H1 (cell line): ENCODE results near the gene DNAJC10. TPM values are rescaled to one million over a fixed set of nuclear protein-coding genes. Genes with fewer than 3 reads are reported as not detected.

Source experiments
- CTCF ChIA-PET: fragments of 300-600 bp; sonication (Branson Sonifier 250); formaldehyde crosslinking; loops from one replicate; lab custom pipeline; 2021; ENCODE audit not compliant: partially characterized antibody; lab: Charles Lee
- POLR2A ChIA-PET: fragments of 300-600 bp; sonication (Branson Sonifier 250); formaldehyde crosslinking; loops from one replicate; lab custom pipeline; 2021; ENCODE audit warnings: inconsistent platforms; ENCODE audit not compliant: partially characterized antibody; lab: Charles Lee
- DNase-seq, 2 experiments: peaks; one replicate each; pipeline versions ENCODE4 v3.0.0 to v3.0.0-alpha.2; 2010 to 2022; ENCODE audit warnings: low spot score in 2 of 2, low read depth in 1 of 2, mixed read lengths in 1 of 2
- FAIRE-seq: peaks from 2 replicates; lab custom pipeline; 2011; peaks lifted over from hg19 to GRCh38; lab: Jason Lieb, UNC
- H2AFZ ChIP-seq: 2 replicates; pipeline ENCODE4 v1.8.1; 2012; ENCODE audit warnings: low read length, inconsistent platforms
- H2AK5ac ChIP-seq: 2 replicates; pipeline ENCODE4 v1.6.1; 2013; ENCODE audit warnings: low read depth, low read length
- H2BK120ac ChIP-seq: replicated peaks from 2 replicates; pipeline ENCODE3; 2013; ENCODE audit warnings: low read depth, low read length, inconsistent platforms
- H2BK12ac ChIP-seq: 2 replicates; pipeline ENCODE4 v1.6.1; 2013; ENCODE audit warnings: low read depth, low read length
- H2BK15ac ChIP-seq: 2 replicates; pipeline ENCODE4 v1.6.1; 2013; ENCODE audit warnings: low read length
- H2BK20ac ChIP-seq: 2 replicates; pipeline ENCODE4 v1.6.1; 2013; ENCODE audit warnings: low read length
- H2BK5ac ChIP-seq: 2 replicates; pipeline ENCODE4 v1.6.1; 2013; ENCODE audit warnings: low read depth, low read length
- H3K14ac ChIP-seq: 2 replicates; pipeline ENCODE4 v1.6.1; 2013; ENCODE audit warnings: inconsistent platforms; ENCODE audit not compliant: insufficient read length
- H3K18ac ChIP-seq: 2 replicates; pipeline ENCODE4 v1.6.1; 2013; ENCODE audit warnings: low read length; ENCODE audit errors: extremely low read depth
- H3K23ac ChIP-seq: 2 replicates; pipeline ENCODE4 v1.6.1; 2013; ENCODE audit warnings: inconsistent platforms; ENCODE audit not compliant: insufficient read length
- H3K23me2 ChIP-seq: 2 replicates; pipeline ENCODE4 v1.6.1; 2013; ENCODE audit warnings: low read depth, low read length
- H3K27ac ChIP-seq: 2 replicates; pipeline ENCODE4 v1.6.1; 2011; ENCODE audit warnings: low read depth, low read length, inconsistent platforms
- H3K27me3 ChIP-seq, 4 experiments: replicated peaks in 1 of 4; 1 replicate in 1 of 4; 2 replicates in 3 of 4; pipeline versions ENCODE4 v1.6.1 to v1.8.1; 2011 to 2013; ENCODE audit warnings: low read length in 3 of 4, mild to moderate bottlenecking in 3 of 4, inconsistent platforms in 2 of 4, mixed read lengths in 2 of 4, moderate library complexity in 1 of 4; ENCODE audit not compliant: control insufficient read depth in 3 of 4, insufficient read depth in 3 of 4; ENCODE audit errors: extremely low read depth in 1 of 4
- H3K36me3 ChIP-seq, 4 experiments: 2 replicates each; pipeline versions ENCODE4 v1.6.1 to v1.8.1; 2011 to 2013; ENCODE audit warnings: mild to moderate bottlenecking in 4 of 4, low read length in 3 of 4, moderate library complexity in 2 of 4, control low read depth in 1 of 4, inconsistent platforms in 1 of 4; ENCODE audit not compliant: insufficient read depth in 4 of 4, control insufficient read depth in 2 of 4
- H3K4ac ChIP-seq: replicated peaks from 2 replicates; pipeline ENCODE3; 2013; ENCODE audit warnings: low read length, low read depth, mixed read lengths, inconsistent platforms; ENCODE audit not compliant: insufficient read length
- H3K4me1 ChIP-seq, 4 experiments: replicated peaks in 1 of 4; 1 replicate in 1 of 4; 2 replicates in 3 of 4; pipeline versions ENCODE4 v1.6.1 to v1.8.1; 2011 to 2013; ENCODE audit warnings: low read length in 3 of 4, inconsistent platforms in 2 of 4, mixed read lengths in 1 of 4; ENCODE audit not compliant: insufficient read depth in 4 of 4, control insufficient read depth in 3 of 4
- H3K4me2 ChIP-seq, 2 experiments: 2 replicates each; pipeline versions ENCODE4 v1.6.1 to v1.8.1; 2011 to 2013; ENCODE audit warnings: low read depth in 2 of 2, low read length in 2 of 2, control low read depth in 1 of 2, inconsistent platforms in 1 of 2, mild to moderate bottlenecking in 1 of 2; ENCODE audit not compliant: insufficient read depth in 1 of 2
- H3K4me3 ChIP-seq, 4 experiments: fragments of 200-600, 300-600 bp in 1 of 4; sonication (generic), shearing (Covaris generic), sonication (Bioruptor Twin) in 1 of 4; 2 replicates each; pipeline versions ENCODE4 v1.5.1 to v1.8.1; 2011 to 2016; ENCODE audit warnings: low read length in 4 of 4, low read depth in 3 of 4, control low read depth in 2 of 4, inconsistent platforms in 2 of 4, mild to moderate bottlenecking in 2 of 4, mixed read lengths in 1 of 4, moderate library complexity in 1 of 4; ENCODE audit not compliant: insufficient read depth in 2 of 4; ENCODE audit errors: extremely low read depth in 1 of 4
- H3K56ac ChIP-seq: replicated peaks from 2 replicates; pipeline ENCODE3; 2013; ENCODE audit warnings: low read depth, mild to moderate bottlenecking, mixed read lengths, low read length, inconsistent platforms; ENCODE audit not compliant: insufficient read length
- H3K79me1 ChIP-seq: 2 replicates; pipeline ENCODE4 v1.6.1; 2013; ENCODE audit warnings: low read depth, low read length, control low read depth
- H3K79me2 ChIP-seq, 2 experiments: 2 replicates each; pipeline versions ENCODE4 v1.6.1 to v1.8.1; 2012 to 2013; ENCODE audit warnings: low read length in 2 of 2, mild to moderate bottlenecking in 2 of 2, inconsistent platforms in 1 of 2; ENCODE audit not compliant: insufficient read depth in 2 of 2, control insufficient read depth in 1 of 2
- H3K9ac ChIP-seq, 4 experiments: replicated peaks in 1 of 4; 1 replicate in 1 of 4; 2 replicates in 3 of 4; pipeline versions ENCODE4 v1.6.1 to v1.8.1; 2011 to 2013; ENCODE audit warnings: low read depth in 3 of 4, low read length in 3 of 4, control low read depth in 2 of 4, mild to moderate bottlenecking in 2 of 4, moderate library complexity in 2 of 4, inconsistent platforms in 1 of 4; ENCODE audit errors: extremely low read depth in 1 of 4
- H3K9me3 ChIP-seq, 2 experiments: 2 replicates each; pipeline versions ENCODE4 v1.6.1 to v1.8.1; 2012 to 2013; ENCODE audit warnings: mild to moderate bottlenecking in 2 of 2, moderate library complexity in 2 of 2, control low read depth in 1 of 2, inconsistent platforms in 1 of 2, low read depth in 1 of 2, low read length in 1 of 2, mixed read lengths in 1 of 2; ENCODE audit not compliant: insufficient read depth in 2 of 2
- H4K20me1 ChIP-seq, 2 experiments: replicated peaks in 1 of 2; 2 replicates each; pipeline versions ENCODE3 to v1.8.1; 2011 to 2013; ENCODE audit warnings: inconsistent platforms in 2 of 2, low read length in 2 of 2, mild to moderate bottlenecking in 1 of 2; ENCODE audit not compliant: insufficient read depth in 2 of 2, control insufficient read depth in 1 of 2
- H4K5ac ChIP-seq: 2 replicates; pipeline ENCODE4 v1.6.1; 2013; ENCODE audit warnings: low read length, low read depth, mixed read lengths, inconsistent platforms; ENCODE audit not compliant: insufficient read length
- H4K8ac ChIP-seq: 2 replicates; pipeline ENCODE4 v1.8.0; 2013; ENCODE audit warnings: mild to moderate bottlenecking, moderate library complexity, low read length, inconsistent platforms; ENCODE audit not compliant: insufficient read depth; ENCODE audit errors: extremely low read depth
- H4K91ac ChIP-seq: replicated peaks from 2 replicates; pipeline ENCODE3; 2013; ENCODE audit warnings: low read length, mixed read lengths, inconsistent platforms; ENCODE audit not compliant: insufficient read length
- CREB1 ChIP-seq: IDR thresholded peaks from 2 replicates; pipeline ENCODE4 v1.6.1; 2012; ENCODE audit warnings: inconsistent platforms
- FOSL1 ChIP-seq: IDR thresholded peaks from 2 replicates; pipeline ENCODE4 v1.6.1; 2011; ENCODE audit warnings: mild to moderate bottlenecking, low read depth, low read length, moderate library complexity; ENCODE audit not compliant: insufficient read depth
- HDAC6 ChIP-seq: IDR thresholded peaks from one replicate; pipeline ENCODE4 v1.7.1; 2012; ENCODE audit warnings: low read depth, mild to moderate bottlenecking, inconsistent platforms, low read length, moderate library complexity
- MAX ChIP-seq: IDR thresholded peaks from 2 replicates; pipeline ENCODE4 v1.6.1; 2012; ENCODE audit warnings: inconsistent platforms
- RAD21 ChIP-seq, 2 experiments: IDR thresholded peaks in 1 of 2; conservative IDR thresholded peaks in 1 of 2; 2 replicates each; pipeline ENCODE4 v1.6.1; 2011; ENCODE audit warnings: low read depth in 2 of 2, low read length in 2 of 2, improper control_type of control experiment in 1 of 2, inconsistent platforms in 1 of 2, mild to moderate bottlenecking in 1 of 2, moderate library complexity in 1 of 2
- RFX5 ChIP-seq: IDR thresholded peaks from 2 replicates; pipeline ENCODE4 v1.6.1; 2011; ENCODE audit warnings: low read depth, low read length, improper control_type of control experiment, borderline replicate concordance
- RXRA ChIP-seq: IDR thresholded peaks from 2 replicates; pipeline ENCODE4 v1.6.1; 2011; ENCODE audit warnings: low read depth, mild to moderate bottlenecking, low read length, moderate library complexity; ENCODE audit not compliant: insufficient read depth
- SIX5 ChIP-seq: IDR thresholded peaks from 2 replicates; pipeline ENCODE4 v1.6.1; 2011; ENCODE audit warnings: mild to moderate bottlenecking, low read depth, low read length
- SP4 ChIP-seq: IDR thresholded peaks from 2 replicates; pipeline ENCODE4 v1.6.1; 2012; ENCODE audit warnings: low read length, inconsistent platforms
- ZNF274 ChIP-seq: IDR thresholded peaks from 2 replicates; pipeline ENCODE4 v1.7.0; 2012; ENCODE audit warnings: low read length, borderline replicate concordance; ENCODE audit errors: extremely low read depth
- WGBS, 2 experiments: shearing (Covaris generic) in 1 of 2; methylation state at CpG; one replicate each; pipeline versions ENCODE4 v1.1.6 to v1.1.7; 2013 to 2015; ENCODE audit warnings: low lambda C conversion rate in 2 of 2, mixed read lengths in 2 of 2, inconsistent platforms in 1 of 2, low coverage in 1 of 2, missing lambda C conversion rate in 1 of 2; ENCODE audit not compliant: insufficient replicate concordance in 2 of 2, insufficient coverage in 1 of 2, insufficient read length in 1 of 2; ENCODE audit errors: extremely low coverage in 1 of 2, missing lambda C conversion rate in 1 of 2; 5-methylcytosine and 5-hydroxymethylcytosine counted together
- polyA plus RNA-seq, 7 experiments: library from polyadenylated mRNA; depleted of rRNA in 3 of 7; stranded (reverse) in 5 of 7; unstranded in 2 of 7; fragments of >200 nt in 5 of 7; fragments of 200-250 nt in 2 of 7; gene quantifications; 1 replicate in 5 of 7; 2 replicates in 1 of 7; 4 replicates in 1 of 7; pipeline versions ENCODE4 v1.2.1 to v1.2.3, GENCODE V29; 2011 to 2013; ENCODE audit warnings: missing spikeins in 2 of 7, mixed read lengths in 2 of 7
- total RNA-seq: library from RNA; stranded (reverse); fragmentation: NEBNext Ultra II Directional; extraction: Animal tissue kit (Norgen Biotek cat#: 25700); gene quantifications from 2 replicates; pipeline ENCODE4 v1.2.1, GENCODE V29; 2021

DNAJC10 gene
- total and polyA plus RNA-seq, 2 of the 8 experiments (the other 6 are each of a cell fraction or from before 2014, with no cell fraction given): 23.2 to 121 TPM

DNA sequence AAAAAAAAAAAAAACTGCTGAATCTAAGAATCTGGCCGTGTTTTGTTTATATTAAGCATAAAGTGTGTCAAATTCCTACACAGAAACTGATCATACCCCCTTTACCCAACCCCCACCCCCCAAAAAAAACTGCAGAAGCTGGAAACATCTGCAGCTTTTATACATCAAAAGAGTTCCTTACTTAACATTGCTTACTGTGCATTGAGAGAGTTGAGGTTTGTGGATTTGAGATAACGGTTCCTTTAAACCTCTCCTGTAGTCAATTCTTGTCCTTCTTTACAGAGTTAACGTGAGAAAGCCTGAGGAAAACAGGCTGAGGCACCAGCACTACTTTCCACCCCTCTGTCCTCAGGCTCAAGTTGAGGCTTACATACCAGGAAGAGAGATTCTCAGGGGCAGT, 115.9 kb downstream of the DNAJC10 start:
- Histone ChIP-seq H2BK5ac (no peak overlapping the region), H4K8ac (no peak overlapping the region), H2AFZ (no peak overlapping the region), H2AK5ac (no peak overlapping the region), H3K9me3 (no peaks in the 10 kb centered on the region), H3K36me3 (no peaks in the 10 kb centered on the region; a peak in 1 of 8 replicates), H3K23me2 (no peaks in the 10 kb centered on the region), H3K4ac (no peak overlapping the region), H3K79me1 (no peaks in the 10 kb centered on the region), H3K27ac (no peak overlapping the region), H4K20me1 (no peaks in the 10 kb centered on the region), H3K4me3 (no peak overlapping the region), H3K4me2 (no peak overlapping the region), H3K4me1 (peaks cover 0 to 4% (median 0%) of the 10 kb centered on the region in 4 experiments; a peak in 4 of 7 replicates), H2BK20ac (no peak overlapping the region), H3K9ac (no peak overlapping the region), H3K27me3 (no peaks in the 10 kb centered on the region), H3K14ac (no peak overlapping the region), H3K23ac (no peak overlapping the region), H2BK120ac (no peak overlapping the region), H3K79me2 (no peaks in the 10 kb centered on the region), H4K91ac (no peak overlapping the region), H3K18ac (no peak overlapping the region), H2BK15ac (no peak overlapping the region), H3K56ac (no peak overlapping the region), H4K5ac (no peak overlapping the region), H2BK12ac (no peak overlapping the region)
- ChIA-PET POLR2A (no interaction called here), CTCF (interaction anchor here (0.9 to 1.7 kb wide), 3 partner anchors 9 to 65 kb away, joined by 3 to 5 read pairs (median 3); no protein-coding TSS in a partner anchor)
- 94% methylated on average over 3 of the region's 3 CpGs; no CpG with 5 or more reads in 1 of the 2 experiments for WGBS, 2 experiments
- FAIRE-seq: no peak
- DNase-seq: no peak
- TF ChIP-seq RXRA (no peak), RAD21 (IDR thresholded peaks at IDR 0.05 in 1 of 2, conservative IDR thresholded peaks at IDR 0.05 in 1 of 2; ENCODE audit: low read depth in 2 of 2, low read length in 2 of 2) (no peak), ZNF274 (no peak), CREB1 (no peak), RFX5 (no peak), FOSL1 (no peak), SIX5 (no peak), MAX (no peak), HDAC6 (no peak), SP4 (no peak)
